ENCODE measurements around the gene HOXC6.
A peak's percentile ranks its signal among the peaks of the same experiment; 100 is the strongest.

HOXC6 gene

DNA sequence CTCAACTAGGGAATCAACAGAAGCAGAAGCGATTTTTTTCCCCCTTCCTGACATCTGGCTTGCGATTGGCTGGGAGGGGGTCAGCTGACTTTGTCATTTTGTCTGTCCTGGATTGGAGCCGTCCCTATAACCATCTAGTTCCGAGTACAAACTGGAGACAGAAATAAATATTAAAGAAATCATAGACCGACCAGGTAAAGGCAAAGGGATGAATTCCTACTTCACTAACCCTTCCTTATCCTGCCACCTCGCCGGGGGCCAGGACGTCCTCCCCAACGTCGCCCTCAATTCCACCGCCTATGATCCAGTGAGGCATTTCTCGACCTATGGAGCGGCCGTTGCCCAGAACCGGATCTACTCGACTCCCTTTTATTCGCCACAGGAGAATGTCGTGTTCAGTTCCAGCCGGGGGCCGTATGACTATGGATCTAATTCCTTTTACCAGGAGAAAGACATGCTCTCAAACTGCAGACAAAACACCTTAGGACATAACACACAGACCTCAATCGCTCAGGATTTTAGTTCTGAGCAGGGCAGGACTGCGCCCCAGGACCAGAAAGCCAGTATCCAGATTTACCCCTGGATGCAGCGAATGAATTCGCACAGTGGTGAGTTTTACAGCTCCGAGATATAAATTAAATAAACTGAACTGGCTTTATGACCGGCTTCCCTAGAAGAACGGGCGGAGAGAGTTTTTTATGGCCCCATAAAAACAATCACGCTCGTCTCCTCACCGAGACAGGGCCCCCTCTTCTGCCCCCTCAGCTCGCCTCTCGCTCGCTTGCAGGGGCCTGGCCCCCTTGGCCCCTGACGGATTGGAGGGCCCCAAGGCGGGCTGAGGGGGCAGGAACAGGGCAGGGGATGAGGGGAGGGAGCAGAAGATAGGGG lies at the start of gene HOXC6:
Gene HOXC6, plus strand, starts transcription at position 127 of the 888 bp plus-strand sequence. Its CDS starts 82 bp downstream, at position 209.
- no peak for DNase-seq

DNA sequence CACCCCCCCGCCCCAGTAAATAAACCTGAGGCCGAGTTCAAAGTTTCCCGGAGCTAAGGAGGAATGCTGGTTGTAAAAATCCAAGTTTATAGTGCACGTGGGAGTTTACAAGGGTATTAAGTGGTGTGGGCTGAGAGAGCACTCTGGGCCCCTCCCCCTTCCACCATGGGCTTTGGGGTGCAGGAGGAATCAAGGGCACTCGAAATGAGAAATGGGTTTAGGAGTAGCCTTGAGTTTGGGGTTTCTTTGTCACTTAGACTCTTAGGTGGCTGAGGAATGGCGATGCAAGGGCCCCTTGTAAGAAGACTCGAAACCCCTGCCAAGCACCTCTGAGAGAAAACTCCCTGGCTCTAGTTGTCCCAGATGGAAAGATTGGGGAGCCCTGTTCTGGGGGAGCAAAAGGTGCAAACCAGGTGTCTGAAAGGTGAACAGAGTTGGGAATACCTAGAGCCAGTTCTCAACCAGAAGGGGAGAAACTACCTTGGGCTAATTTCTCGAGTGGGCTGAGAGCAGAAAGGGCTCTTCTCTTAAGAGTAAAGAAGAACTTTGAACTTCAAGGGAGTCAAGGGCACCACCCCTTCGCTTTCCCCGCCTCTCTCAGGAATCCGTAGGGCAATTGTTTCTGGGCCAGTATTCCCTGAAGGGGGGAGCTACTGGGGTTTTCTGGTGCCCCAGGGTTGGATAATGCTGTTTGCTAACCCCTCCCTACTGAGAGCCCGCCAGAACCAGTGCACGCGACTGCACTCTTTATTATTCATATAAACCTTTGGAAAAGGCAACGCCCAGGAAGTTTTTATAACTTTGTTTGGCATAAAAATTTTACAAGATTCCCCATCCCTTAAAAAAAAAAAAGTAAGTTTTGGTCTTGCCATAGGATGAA lies 49.5 kb upstream of the HOXC6 start:
- no peak for DNase-seq

DNA sequence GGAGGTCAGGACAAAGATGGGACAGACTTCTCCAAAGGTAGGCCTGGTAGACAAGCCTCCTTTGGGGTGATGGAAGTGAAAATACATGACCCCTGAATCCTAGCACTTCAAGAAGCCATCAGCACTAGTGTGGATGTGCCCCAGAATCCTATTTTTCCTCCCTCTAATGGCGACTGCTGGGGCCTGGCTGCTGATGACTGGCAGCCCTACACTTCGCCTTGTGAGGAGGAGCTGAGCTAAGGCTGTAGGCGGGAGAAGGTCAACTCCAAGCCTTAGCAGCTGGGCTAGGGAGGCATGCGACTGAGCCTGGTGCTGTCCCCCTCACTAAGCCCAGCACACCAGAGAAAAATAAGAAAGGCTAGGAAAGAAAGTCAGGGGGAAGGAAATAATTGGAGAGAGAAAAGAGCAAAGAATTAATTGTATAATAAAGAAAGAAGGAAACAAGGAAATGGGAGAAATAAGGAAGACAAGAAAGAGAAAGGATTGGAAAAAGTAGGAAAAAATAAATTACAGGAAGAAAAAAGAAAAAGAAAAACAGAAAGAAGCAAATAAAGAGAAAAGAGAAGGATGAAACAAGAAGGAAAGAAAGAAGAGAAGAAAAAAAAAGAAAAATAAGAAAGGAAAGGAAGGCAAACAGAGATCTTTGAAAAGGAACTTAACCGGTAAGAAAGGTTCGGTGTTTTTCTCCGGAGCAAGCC lies 48.0 kb upstream of the HOXC6 start:
- no peak for DNase-seq

DNA sequence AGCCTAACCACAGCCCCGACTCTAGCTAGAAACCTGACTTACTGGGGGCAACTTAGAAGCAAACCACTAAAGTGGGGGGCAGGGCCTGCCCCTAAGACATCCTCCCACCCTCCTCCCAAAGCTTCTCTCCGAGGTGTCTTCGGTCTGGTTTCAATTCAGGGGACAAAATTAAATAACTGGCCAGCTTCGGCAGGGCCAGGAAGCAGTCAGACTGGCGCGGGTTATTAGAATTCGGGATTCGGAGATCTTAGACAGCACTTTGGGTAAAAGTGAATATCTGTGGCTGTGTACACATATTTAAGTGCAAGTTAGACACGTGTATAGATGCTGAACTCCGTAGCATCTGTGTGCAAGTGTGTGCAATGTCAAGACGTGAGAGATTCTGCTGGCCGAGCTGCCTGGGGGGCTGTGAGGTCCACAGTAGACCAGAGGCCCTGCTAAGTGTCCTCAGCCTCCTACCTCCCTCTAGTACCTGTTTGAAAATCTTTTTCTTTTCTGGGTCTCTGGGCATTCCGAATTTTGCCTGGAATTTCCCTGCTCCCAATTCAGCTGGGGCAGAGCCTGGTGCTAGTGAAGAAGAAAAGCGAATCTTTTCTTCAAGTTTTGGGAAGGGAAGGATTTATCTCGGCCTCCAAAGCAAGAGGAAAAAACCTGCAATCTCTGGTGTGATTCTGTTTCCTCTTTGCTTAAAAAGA lies 47.3 kb upstream of the HOXC6 start:
- no peak for DNase-seq

DNA sequence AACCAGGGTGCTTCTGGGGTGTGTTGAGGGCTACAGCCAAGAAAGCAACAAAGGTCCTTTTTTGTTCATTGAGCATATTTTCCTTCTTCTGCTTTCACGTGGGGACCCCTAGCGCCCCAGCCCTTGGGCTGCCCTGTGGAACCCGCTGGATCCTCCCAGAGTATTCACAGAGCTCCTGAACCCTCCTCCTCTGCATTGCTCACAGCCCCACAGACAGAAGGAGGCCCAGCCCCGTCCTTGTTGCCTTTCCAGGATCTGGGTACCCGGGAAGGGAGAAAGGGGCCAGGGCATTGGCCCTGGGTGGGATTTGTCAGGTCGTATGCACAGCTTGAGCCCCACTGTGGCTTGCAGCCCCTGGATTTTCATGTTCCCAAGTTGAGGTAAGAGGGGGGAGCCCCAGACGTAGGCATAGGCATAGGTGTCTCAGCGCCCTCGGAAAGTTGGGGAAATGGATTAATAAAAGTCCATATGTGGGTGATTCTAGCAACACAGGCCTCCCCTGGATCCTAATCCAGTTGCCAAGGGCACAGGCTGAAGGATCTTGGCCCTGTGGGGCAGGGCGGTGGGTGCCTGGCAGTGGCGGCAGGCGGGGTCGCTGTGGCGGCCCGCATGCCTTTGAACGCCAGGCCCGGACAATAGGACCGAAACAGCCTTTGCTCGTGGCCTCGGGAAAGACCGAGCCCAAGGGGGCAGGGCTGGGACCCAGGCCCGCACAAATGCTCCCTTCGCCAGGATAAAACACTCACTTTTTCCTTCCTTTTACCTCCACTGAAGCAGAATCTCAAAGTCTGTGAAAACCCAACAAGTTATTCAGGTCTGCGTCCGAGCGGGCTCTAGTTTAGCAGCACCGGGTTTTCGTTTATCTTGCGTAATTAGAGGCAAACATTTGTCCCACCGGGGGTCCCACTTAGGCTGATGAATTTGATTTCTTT lies 46.3 kb upstream of the HOXC6 start:
- no peak for DNase-seq

DNA sequence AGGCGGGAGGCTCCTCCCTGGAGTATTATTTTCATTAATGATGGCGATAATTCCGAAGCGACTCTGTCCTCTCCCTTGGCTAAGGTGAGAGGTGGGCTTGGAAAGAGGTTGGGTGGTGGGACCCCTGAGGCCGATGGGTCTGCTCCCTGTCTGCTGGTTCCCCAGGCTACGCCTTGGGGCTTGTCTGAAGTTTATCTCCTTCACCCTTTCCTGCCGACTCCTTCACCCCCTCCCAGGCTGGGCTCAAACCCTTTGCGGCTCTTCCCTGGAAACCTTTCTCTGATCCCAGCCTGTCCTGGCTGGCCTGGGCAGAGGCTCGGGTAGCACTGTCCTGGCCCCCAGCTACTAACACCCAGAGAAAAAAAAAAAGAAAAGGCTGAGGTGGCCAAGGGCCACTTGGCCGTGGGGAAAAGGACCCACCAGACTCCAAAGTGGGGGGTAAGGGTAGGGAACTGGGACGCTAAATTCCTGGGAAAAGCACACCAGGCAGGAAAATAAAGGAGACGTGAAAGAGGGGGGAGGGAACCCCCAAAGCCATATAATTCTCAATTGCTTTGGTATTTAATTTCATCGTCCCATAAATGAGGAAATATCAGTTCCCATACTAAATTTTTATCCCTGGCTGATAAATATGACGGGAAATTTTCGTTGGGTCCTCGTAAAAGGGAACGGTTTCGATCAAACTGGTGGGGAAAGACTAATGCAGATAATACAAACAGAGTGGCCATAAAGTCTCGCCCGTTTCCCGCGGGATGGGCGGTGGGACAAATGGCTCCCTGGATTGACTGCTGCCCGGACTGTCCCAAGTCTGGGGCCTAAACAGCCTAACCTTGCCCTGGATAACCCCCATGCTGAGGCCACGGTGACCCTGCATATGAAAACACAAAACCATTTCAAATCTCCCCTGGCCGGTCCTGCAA lies 45.3 kb upstream of the HOXC6 start:
- DNase-seq: no peak

DNA sequence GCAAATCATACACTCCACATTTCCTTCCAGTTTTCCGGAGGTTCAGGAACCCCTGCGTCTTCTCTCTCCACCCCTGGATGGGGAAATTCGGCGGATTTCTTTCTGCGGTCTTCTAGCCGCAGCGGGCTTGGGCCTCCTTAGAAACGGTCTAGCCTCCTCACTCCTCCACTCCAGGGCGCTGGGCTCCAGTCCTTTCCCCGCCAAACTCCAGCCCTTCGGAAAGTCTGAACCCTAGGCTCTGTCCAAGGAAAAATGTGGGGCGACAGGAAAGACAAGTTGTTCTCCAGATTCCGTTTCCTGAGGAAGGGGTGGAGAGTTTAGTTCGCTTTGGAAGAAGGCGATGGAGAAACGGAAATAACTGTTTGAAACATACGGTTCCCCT lies 44.7 kb upstream of the HOXC6 start:
- DNase-seq: no peak

DNA sequence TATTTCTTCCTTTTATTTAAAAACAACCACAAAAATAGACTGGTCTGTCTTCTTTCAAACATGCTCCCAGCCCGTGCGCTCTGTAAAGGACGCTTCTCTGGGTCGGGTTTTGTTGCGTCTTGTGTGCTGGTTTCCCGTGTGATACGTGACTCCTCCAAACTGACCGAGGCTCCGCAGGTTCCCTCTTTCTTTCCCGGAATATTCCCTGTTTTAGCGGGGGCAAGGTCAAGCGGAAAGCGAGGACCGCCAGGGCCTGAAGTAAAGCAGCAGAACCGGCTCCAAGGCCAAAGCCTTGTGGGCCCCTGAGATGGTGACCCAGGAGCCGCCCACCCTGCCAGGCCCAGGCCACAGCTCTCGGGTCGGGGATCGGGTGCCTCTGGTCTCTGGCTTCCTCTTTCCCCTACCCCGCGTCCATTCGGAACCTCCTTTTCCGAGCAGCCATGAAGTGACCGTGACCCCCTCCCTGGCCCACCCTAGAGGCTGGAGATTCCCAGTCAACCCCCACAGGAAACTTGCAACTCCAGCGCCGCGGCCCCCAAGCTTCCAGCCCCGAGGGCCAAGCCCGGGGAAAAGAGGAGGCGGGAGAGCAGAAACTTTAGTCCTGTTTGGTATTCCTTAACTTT lies 44.2 kb upstream of the HOXC6 start:
- DNase-seq: no peak

DNA sequence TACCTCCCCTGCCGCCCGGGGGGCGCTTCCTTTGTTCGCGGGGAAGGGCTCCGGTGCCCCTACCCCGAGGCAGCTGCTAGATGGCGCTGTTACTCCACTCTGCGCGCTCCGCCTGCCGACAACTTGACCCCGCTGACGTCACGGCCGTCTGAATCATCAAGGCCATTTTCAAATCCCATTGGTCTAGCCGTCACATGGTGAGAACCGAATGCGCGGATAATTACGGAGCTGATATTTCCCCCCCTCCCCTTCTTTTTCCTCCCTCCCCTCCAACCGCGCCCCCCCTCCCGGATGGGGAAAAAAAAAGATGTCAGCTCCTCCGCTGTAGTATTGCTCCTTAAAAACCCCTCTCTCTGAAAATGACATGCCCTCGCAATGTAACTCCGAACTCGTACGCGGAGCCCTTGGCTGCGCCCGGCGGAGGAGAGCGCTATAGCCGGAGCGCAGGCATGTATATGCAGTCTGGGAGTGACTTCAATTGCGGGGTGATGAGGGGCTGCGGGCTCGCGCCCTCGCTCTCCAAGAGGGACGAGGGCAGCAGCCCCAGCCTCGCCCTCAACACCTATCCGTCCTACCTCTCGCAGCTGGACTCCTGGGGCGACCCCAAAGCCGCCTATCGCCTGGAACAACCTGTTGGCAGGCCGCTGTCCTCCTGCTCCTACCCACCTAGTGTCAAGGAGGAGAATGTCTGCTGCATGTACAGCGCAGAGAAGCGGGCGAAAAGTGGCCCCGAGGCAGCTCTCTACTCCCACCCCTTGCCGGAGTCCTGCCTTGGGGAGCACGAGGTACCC lies 43.1 kb upstream of the HOXC6 start, which contains the start of gene HOXC10:
Gene HOXC10, plus strand, starts transcription at position 246 of the 791 bp plus-strand sequence. Its CDS starts 114 bp downstream, at position 360.
- DNase-seq: peak; percentile 87

DNA sequence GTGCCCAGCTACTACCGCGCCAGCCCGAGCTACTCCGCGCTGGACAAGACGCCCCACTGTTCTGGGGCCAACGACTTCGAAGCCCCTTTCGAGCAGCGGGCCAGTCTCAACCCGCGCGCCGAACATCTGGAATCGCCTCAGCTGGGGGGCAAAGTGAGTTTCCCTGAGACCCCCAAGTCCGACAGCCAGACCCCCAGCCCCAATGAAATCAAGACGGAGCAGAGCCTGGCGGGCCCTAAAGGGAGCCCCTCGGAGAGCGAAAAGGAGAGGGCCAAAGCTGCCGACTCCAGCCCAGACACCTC lies 42.6 kb upstream of the HOXC6 start:
- DNase-seq: no peak

DNA sequence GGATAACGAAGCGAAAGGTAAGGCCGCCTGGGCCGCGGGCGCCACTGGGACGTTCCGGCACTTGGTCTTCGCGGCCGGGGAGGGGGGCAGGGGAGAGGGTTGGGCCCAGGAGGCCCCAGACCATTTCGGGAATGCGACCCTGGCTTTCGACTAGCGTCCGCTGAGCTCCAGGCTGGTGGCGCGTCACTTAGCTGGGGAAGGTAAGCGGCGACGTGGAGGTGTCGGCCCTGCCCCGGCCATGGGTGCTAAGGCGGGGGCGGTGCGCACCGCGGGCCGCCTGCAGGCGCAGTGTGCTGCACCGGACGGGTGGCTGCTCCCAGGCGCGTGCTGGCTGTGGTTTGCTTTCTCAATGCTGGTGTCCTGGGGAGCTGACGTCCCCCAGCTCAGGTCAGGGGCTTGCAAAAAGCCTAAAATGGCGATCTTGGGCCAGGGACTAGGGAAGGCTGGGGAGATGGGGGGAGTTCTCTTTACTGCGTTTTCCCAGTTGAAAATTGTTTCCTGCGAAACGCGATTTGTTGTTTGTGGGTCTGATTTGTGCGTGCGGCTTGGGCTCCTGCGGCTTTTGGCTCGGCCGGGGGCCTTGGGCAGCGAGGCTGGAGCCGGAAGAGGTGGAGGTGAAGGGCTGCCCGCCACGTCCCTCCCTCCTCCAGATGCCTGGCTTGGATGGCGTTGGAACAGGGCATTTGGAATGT lies 42.1 kb upstream of the HOXC6 start:
- DNase-seq: peak; percentile 25

DNA sequence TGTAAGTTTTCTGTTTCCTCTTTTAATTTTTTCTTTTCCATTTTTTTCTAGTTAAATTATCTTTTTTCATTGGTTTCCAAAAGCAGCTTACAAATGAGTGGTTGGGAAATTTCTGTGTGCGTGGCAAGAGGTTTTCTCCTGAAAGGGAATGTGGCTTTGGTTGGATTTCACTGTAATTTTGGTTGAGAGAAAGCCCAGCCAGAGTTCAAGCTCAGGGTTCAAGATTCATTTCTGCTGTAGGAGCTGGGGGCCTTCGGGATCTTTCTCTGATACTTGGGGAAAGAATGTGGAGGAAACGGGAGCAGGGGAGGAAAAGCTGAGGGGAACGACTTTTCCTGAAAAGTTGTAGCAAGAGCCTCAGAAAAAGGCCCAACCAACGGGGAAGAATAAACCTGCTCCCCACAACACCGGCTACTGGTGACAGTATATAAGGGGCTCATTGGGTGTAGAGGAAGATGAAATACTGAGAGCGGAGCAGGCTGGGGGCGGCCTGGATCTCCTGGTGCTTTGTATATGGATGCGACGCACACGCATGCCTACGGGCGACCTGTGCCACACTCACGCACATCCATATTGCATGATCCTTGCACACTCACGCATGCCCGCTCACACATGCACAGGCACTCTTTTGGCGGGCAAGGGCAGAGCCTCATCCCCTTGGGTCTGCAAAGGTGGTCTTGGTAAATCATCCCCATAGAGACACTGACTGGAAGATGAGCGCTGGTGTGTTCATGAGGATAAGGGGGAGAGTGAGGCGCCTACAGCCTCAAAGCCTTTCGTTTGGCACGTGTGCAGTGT lies 41.4 kb upstream of the HOXC6 start:
- no peak for DNase-seq

DNA sequence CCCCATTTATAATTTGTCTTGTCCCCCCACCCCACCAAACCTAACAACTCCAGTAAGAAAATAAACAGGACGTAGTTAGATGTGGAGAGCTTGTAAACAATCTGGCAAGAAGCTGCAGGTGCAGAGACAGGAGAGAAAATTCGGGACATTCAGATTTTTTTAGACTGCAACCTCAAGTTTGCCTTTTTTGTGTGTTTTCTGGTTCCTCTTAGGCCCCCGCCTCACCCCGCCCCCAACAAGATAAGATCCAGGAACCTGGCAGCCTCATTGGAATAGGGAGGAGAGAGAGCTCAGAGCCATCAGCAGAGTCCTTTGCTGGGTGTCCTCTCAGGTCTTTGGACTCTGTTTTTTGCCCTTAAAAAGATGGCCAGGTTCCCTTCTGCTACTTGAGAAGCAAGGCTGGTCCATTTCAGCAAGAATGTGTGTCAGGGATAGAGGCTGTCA lies 40.4 kb upstream of the HOXC6 start:
- DNase-seq: no peak

DNA sequence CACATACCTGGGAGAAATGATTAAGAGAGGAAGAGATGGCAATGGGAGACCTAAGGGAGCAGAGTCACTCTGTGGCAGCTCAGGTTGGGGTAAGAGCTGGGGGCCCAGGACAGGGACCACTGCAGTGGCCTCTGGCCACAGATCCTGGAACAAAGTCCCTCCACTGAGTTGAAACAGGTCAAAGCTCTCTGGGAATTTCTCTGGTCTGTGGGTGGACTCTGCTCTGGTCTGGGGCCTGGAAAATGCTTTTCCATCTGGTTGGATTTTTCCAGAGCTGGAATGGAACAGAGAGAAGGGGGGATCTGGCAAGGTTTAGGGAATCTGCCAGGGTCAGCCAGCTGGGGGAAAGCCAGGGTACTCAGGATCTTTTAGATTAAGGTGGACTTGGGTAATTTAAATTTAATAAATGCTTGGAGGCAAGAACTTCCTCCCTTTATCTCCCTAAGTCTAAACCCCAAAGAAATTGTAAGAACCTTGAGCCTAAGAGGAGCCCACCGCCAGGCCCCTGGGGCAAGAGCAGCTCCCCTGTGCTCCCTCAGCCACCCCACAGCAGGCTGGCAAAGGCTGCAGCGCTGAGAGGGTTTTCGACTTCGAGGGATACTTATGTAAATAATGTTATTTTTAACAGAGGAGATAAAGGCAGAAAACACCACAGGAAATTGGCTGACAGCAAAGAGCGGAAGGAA lies 39.6 kb upstream of the HOXC6 start:
- no peak for DNase-seq

DNA sequence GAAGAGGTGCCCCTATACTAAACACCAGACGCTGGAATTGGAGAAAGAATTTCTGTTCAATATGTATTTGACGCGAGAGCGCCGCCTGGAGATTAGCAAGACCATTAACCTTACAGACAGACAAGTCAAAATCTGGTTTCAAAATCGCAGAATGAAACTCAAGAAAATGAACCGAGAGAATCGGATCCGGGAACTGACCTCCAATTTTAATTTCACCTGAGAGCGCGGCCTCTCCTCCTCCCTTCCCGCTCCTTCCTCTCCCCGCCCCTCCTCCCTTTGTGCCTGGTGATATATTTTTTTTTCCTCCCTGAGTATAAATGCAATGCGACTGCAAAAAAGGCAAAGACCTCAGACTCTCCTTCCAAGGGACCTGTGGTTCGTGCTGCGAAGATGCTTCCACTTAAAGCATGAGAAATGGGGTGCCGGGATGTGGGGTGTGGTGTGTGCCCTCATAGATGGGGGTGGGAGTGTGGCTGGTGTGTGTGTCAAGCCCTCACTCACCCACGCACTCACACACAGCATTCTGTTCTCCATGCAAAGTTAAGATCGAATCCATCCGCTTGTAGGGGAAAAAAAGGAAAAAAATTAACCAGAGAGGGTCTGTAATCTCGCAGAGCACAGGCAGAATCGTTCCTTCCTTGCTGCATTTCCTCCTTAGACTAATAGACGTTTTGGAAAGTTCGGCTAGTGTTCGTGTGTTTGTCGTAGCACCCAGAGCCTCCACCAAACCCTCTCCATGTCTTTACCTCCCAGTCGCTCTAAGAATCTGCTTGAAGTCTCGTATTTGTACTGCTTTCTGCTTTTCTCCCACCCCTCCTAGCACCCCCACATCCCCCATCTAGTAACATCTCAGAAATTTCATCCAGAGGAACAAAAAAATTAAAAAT lies 38.8 kb upstream of the HOXC6 start:
- peak; percentile 58 for DNase-seq
